Stimulated activated CD4-positive, alpha-beta T cell treated with anti-CD3 and anti-CD28 coated beads, Interleukin-1b, Interleukin-23, amount 100 ng/mL, for 4 hours (primary cell): Measurements from ENCODE around the gene PPFIA3.

Source experiments
- DNase-seq, 2 donors: peaks; one replicate each; pipeline ENCODE4 v3.0.0-alpha.2; 2020; ENCODE audit warnings: low read depth in 2 of 2

The PPFIA3 gene

GRCh38 chr19:49149652-49150105, 30.3 kb downstream of the PPFIA3 start:
- no peak for DNase-seq

- DNase-seq = peak in 1 of 2 donors; percentile 30
These were observed 31.0 kb downstream of the PPFIA3 start for GRCh38 chr19:49150106-49150943.

- no peak for DNase-seq
These were observed 31.6 kb downstream of the PPFIA3 start for GRCh38 chr19:49150944-49151243.

- DNase-seq = no peak
These were observed 32.1 kb downstream of the PPFIA3 start for GRCh38 chr19:49151267-49152118.

GRCh38 chr19:49152119-49152550, 32.8 kb downstream of the PPFIA3 start:
- no peak for DNase-seq

GRCh38 chr19:49153167-49153809, 33.9 kb downstream of the PPFIA3 start:
- no peak for DNase-seq

- DNase-seq = no peak
These were observed 34.9 kb downstream of the PPFIA3 start for GRCh38 chr19:49154279-49154678.

- no peak for DNase-seq
These were observed 35.9 kb downstream of the PPFIA3 start, which contains the start of gene HRC for GRCh38 chr19:49155005-49155819. HRC (minus strand) TSS chr19:49155396; CDS start chr19:49155237, 159 bp downstream.

GRCh38 chr19:49155820-49156346, 36.5 kb downstream of the PPFIA3 start:
- no peak for DNase-seq

- peak in 1 of 2 donors; percentile 50 for DNase-seq
These were observed 38.3 kb downstream of the PPFIA3 start, which contains the start of gene TRPM4 for GRCh38 chr19:49157445-49158224. TRPM4 (plus strand) TSS chr19:49157792; CDS start chr19:49157867, 75 bp downstream.

GRCh38 chr19:49160450-49161189, 41.3 kb downstream of the PPFIA3 start:
- no peak for DNase-seq

- no peak for DNase-seq
These were observed 42.6 kb downstream of the PPFIA3 start for GRCh38 chr19:49161987-49162386.

- DNase-seq = no peak
These were observed 45.9 kb downstream of the PPFIA3 start for GRCh38 chr19:49165111-49165750.

GRCh38 chr19:49165865-49166301, 46.5 kb downstream of the PPFIA3 start:
- DNase-seq = no peak

GRCh38 chr19:49167857-49168409, 48.6 kb downstream of the PPFIA3 start:
- DNase-seq = no peak

- no peak for DNase-seq
These were observed 49.1 kb downstream of the PPFIA3 start for GRCh38 chr19:49168421-49168820.

- no peak for DNase-seq
These were observed 53.9 kb downstream of the PPFIA3 start for GRCh38 chr19:49173198-49173597.

GRCh38 chr19:49180659-49181058, 61.3 kb downstream of the PPFIA3 start:
- DNase-seq = no peak
